Heart right ventricle (tissue), 16 donors: ENCODE data around the gene ADCY2. TPM values are rescaled to one million over a fixed set of nuclear protein-coding genes. Genes with fewer than 3 reads are reported as not detected.

Experiments
- ATAC-seq, 8 donors: fragments of 200-7000 bp; cut with Tn5 transposase; one replicate each; pipeline ENCODE4 v1.9.1; 2020; ENCODE audit warnings: mild to moderate bottlenecking in 8 of 8, moderate library complexity in 8 of 8, moderate number of reproducible peaks in 1 of 8
- DNase-seq, 2 donors: peaks; one replicate each; pipeline ENCODE4 v3.0.0-alpha.2; 2020
- H3K27ac ChIP-seq, 10 donors: fragments of 200-600 bp; sonication (generic) in 2 of 10; one replicate each; pipeline versions ENCODE4 v1.5.0 to v1.8.0; 2020 to 2022; ENCODE audit warnings: mild to moderate bottlenecking in 3 of 10
- H3K27me3 ChIP-seq, 7 donors: fragments of 200-600 bp; one replicate each; pipeline ENCODE4 v1.8.0; 2021 to 2022; ENCODE audit warnings: mild to moderate bottlenecking in 2 of 7
- H3K36me3 ChIP-seq, 9 donors: fragments of 200-600 bp; sonication (generic) in 1 of 9; one replicate each; pipeline versions ENCODE4 v1.5.0 to v1.8.0; 2020 to 2022; ENCODE audit warnings: mild to moderate bottlenecking in 2 of 9
- H3K4me1 ChIP-seq, 9 donors: fragments of 200-600 bp; sonication (generic) in 1 of 9; one replicate each; pipeline versions ENCODE4 v1.5.0 to v1.8.0; 2020 to 2022; ENCODE audit warnings: mild to moderate bottlenecking in 4 of 9
- H3K4me3 ChIP-seq, 10 donors: fragments of 200-600 bp; sonication (generic) in 2 of 10; one replicate each; pipeline versions ENCODE4 v1.5.0 to v1.8.0; 2020 to 2022; ENCODE audit warnings: mild to moderate bottlenecking in 7 of 10, moderate library complexity in 2 of 10
- H3K9me3 ChIP-seq, 11 donors: fragments of 200-600 bp in 10 of 11; sonication (generic) in 2 of 11; one replicate each; pipeline versions ENCODE4 v1.5.0 to v1.8.0; 2013 to 2022; ENCODE audit warnings: mild to moderate bottlenecking in 2 of 11, control low read depth in 1 of 11, moderate library complexity in 1 of 11
- WGBS, 2 donors: extraction: QIAGEN DNeasy Blood & Tissue Kit; methylation state at CpG; one replicate each; pipeline ENCODE4 v1.1.7; 2013; ENCODE audit warnings: inconsistent platforms in 1 of 2; 5-methylcytosine and 5-hydroxymethylcytosine counted together
- intact Hi-C, 10 donors: fragments of 100-400 bp; cut with DNase I; formaldehyde crosslinking; loops; one replicate each; pipeline versions ENCODE4 v1.11.1 to v1.14.2; 2022
- polyA plus RNA-seq, 2 donors: library from polyadenylated mRNA; stranded (reverse); fragments of 200-250 nt; gene quantifications; one replicate each; pipeline ENCODE4 v1.2.3, GENCODE V29; 2013
- total RNA-seq, 10 donors: library from RNA; stranded (reverse); fragmentation: NEBNext Ultra II Directional in 3 of 10; extraction: Animal tissue kit (Norgen Biotek cat#: 25700) in 3 of 10; gene quantifications; one replicate each; pipeline versions ENCODE4 v1.2.1 to v1.2.4, GENCODE V29; 2021 to 2023
- TF ChIP-seq, protein P1 (sequence below), 9 donors: fragments of 200-600 bp; sonication (generic) in 2 of 9; IDR thresholded peaks; one replicate each; pipeline versions ENCODE4 v1.5.0 to v1.8.0; 2021 to 2022; ENCODE audit warnings: antibody characterized with exemption in 9 of 9, mild to moderate bottlenecking in 5 of 9, moderate library complexity in 1 of 9
- donor health status: Arrhythmogenic right ventricular cardiomyopathy.
- donor health status: ischemic (EF 13 %, LVEDD 7.1; RV severe dilation, severe dysfunction).
- donor health status: healthy with polysubstance abuse.
- donor health status: DM: no; HTN: yes; CAD: no.
- donor health status: DM: no; HTN: no; CAD: no.
- donor health status: ischemic (EF 25% LVEDD 6.9; RV normal size, moderate dysfunction).
- donor health status: ischemic (EF 25% LVEDD 5.7; RV mildly dilated, moderate dysfunction).
- donor health status: healthy.
- donor health status: DM: yes; HTN: yes; CAD: no.
- donor health status: Ischemic cardiomyopathy.
- donor health status: ischemic (EF 35%, LVEDD 5.7; RV mildly dilated, moderate dysfunction).
- donor health status: nonischemic (EF 11% LVEDD 7.7; RV severe dilation, severe dysfunction).
- donor health status: DM: yes; HTN: yes; CAD: no.
- donor health status: PGD.
- donor health status: ischemic (EF 29% LVEDD 5.4; RV normal size, mild dysfunction).
- donor health status: nonischemic (EF 23%, LVEDD 6.1; RV moderate dilation, normal function).

Gene ADCY2
- total and polyA plus RNA-seq, 12 donors: 0.04 to 0.90 (median 0.17) TPM

DNA sequence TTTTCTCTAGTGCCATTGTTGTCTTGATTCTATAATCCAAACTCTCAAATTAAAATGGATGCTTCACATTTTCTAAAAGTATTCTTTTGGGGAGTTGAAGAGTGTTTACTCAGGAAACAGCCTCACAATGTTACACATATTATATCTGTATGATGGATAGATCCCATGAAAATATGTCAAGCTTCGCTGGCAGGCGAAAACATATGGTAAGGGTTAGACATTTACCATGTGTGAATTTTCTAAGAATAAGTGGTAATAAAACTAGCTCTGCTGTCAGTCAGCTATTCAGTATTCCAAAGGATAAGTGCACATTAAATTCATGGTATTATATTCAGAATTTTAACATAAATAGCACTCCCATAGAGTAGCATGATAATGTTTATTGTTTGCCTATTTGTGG, 13.3 kb upstream of the ADCY2 start:
- 82% methylated on average over 2 of the region's 2 CpGs for WGBS, 2 donors
- Histone ChIP-seq H3K27me3 (peaks cover 0 to 9% (median 3%) of the 10 kb centered on the region in 7 donors), H3K4me3 (no peak overlapping the region), H3K27ac (no peak overlapping the region), H3K9me3 (no peaks in the 10 kb centered on the region), H3K4me1 (no peaks in the 10 kb centered on the region), H3K36me3 (no peaks in the 10 kb centered on the region)
- DNase-seq (no peak), ATAC-seq (no peak)
- TF ChIP-seq, protein P1, sequence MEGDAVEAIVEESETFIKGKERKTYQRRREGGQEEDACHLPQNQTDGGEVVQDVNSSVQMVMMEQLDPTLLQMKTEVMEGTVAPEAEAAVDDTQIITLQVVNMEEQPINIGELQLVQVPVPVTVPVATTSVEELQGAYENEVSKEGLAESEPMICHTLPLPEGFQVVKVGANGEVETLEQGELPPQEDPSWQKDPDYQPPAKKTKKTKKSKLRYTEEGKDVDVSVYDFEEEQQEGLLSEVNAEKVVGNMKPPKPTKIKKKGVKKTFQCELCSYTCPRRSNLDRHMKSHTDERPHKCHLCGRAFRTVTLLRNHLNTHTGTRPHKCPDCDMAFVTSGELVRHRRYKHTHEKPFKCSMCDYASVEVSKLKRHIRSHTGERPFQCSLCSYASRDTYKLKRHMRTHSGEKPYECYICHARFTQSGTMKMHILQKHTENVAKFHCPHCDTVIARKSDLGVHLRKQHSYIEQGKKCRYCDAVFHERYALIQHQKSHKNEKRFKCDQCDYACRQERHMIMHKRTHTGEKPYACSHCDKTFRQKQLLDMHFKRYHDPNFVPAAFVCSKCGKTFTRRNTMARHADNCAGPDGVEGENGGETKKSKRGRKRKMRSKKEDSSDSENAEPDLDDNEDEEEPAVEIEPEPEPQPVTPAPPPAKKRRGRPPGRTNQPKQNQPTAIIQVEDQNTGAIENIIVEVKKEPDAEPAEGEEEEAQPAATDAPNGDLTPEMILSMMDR (IDR thresholded peaks at IDR 0.05): no peak
- intact Hi-C loops: no loop called here

DNA sequence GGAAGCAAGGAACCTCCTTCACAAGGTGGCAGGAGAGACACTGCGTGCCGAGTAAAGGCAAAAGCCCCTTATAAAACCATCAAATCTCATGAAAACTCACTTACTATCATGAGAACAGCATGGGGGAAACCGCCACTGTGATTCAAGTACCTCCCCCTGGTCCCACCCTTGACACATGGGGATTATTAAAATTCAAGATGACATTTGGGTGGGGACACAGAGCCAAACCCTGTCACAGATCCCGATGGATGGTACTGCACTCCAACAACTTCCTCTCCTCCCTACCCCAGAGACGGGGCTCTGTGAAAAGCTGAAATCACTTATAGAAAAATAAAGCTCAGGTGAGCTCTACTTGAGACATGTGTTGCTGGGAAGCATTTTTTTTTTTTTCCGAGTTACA, 10.3 kb upstream of the ADCY2 start:
- 88% methylated on average over 6 of the region's 6 CpGs for WGBS, 2 donors
- Histone ChIP-seq H3K36me3 (no peaks in the 10 kb centered on the region), H3K27ac (no peak overlapping the region), H3K4me1 (no peaks in the 10 kb centered on the region), H3K4me3 (no peak overlapping the region), H3K9me3 (no peaks in the 10 kb centered on the region), H3K27me3 (peaks cover 0 to 9% (median 3%) of the 10 kb centered on the region in 7 donors)
- ATAC-seq (no peak), DNase-seq (no peak)
- intact Hi-C loops: no loop called here
- TF ChIP-seq, protein P1 (IDR thresholded peaks at IDR 0.05): no peak

DNA sequence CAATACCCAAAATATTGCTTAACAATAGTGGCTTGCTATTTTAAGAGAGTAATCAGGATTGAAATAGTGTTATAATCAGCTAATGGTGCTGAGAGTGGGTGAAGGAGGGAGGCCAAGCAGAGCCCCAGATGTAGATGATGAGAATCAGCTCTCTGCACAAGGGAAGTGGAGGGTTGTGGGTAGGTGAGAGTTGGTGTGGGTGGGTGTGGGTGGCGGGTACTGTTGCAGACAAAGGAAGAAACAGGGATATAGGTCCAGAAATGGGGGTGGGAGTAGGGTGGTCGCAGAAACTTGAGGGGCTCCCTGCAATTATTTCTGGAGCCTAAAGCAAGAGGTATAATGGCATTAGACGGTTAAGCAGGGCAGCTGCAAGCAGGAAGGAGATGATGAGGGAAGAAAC, 7.4 kb upstream of the ADCY2 start:
- no peak for DNase-seq
- TF ChIP-seq, protein P1 (IDR thresholded peaks at IDR 0.05): no peak
- WGBS, 2 donors: 69 to 72% methylated on average over 3 of the region's 3 CpGs

DNA sequence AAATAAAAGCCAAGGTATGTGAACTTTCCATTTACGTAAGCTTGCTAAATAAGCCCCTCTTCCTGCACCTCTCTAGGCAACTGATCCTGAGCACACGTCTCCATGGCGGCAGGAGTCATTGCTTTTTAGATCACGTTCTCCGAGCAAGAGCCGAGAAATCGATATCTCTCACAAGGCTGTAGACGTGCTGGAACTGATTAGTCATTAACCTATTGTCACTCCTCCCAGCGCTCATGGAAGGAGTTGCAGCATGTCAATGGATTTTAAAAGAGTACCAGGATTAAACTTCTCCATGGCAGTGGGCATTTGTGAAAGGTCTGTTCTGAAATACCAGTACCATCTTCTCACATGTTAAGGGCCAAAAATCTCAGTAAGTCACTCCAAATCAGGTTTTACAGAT, 4.7 kb upstream of the ADCY2 start:
- WGBS, 2 donors: 60 to 62% methylated on average over 9 of the region's 9 CpGs
- TF ChIP-seq, protein P1 (IDR thresholded peaks at IDR 0.05): no peak
- Histone ChIP-seq H3K27me3 (peaks cover 4 to 28% (median 22%) of the 10 kb centered on the region in 7 donors), H3K4me3 (no peak overlapping the region), H3K4me1 (peaks cover 0 to 8% (median 0%) of the 10 kb centered on the region in 9 donors), H3K36me3 (no peaks in the 10 kb centered on the region), H3K9me3 (no peaks in the 10 kb centered on the region), H3K27ac (no peak overlapping the region)
- no peak for ATAC-seq
- DNase-seq: no peak
- intact Hi-C loops: loop anchor here in 6 of 10 donors (5.0 to 10.0 kb wide), 4 partner anchors 566 to 626 kb away; no protein-coding TSS in a partner anchor

More for the DNA sequence above, 7.4 kb upstream of the ADCY2 start:
- intact Hi-C loops: no loop called here
- H3K4me1 ChIP-seq: no peaks in the 10 kb centered on the region
- H3K27me3 ChIP-seq: peaks cover 0 to 8% (median 3%) of the 10 kb centered on the region in 7 donors
- ATAC-seq: no peak
- H3K9me3 ChIP-seq: no peaks in the 10 kb centered on the region
- no peak overlapping the region for H3K27ac ChIP-seq
- no peak overlapping the region for H3K4me3 ChIP-seq
- no peaks in the 10 kb centered on the region for H3K36me3 ChIP-seq
